Measurements from ENCODE around the gene RAP2A.

Gene RAP2A

DNA sequence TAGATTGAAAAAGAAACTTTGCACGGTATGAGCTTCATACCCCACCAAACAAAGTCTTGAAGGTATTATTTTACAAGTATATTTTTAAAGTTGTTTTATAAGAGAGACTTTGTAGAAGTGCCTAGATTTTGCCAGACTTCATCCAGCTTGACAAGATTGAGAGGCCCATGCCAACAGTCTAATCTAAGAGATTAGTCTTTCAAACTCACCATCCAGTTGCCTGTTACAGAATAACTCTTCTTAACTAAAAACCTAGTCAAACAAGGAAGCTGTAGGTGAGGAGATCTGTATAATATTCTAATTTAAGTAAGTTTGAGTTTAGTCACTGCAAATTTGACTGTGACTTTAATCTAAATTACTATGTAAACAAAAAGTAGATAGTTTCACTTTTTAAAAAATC, 41.9 kb upstream of the RAP2A start:
- H3F3A ChIP-seq (ENCODE audit: insufficient read depth) = no peaks in the 10 kb centered on the region
- H4K20me1 ChIP-seq (ENCODE audit: low read depth, low read length) = no peaks in the 10 kb centered on the region
- peaks cover 3% of the 10 kb centered on the region; the same call in 1 of the 2 replicates for H3K36me3 ChIP-seq (ENCODE audit: low read length)
- no peak overlapping the region for H3K4me2 ChIP-seq (ENCODE audit: low read depth, low read length, poor library complexity, severe bottlenecking)
- no peaks in the 10 kb centered on the region for H3K27me3 ChIP-seq (ENCODE audit: low read length)
- TF ChIP-seq EZH2phosphoT487 (conservative IDR thresholded peaks at IDR 0.05; ENCODE audit: low read length) = no peak
- TF ChIP-seq CTCF (IDR thresholded peaks at IDR 0.05; ENCODE audit: insufficient read depth, low read length, poor library complexity, severe bottlenecking) = no peak
- no peak overlapping the region for H3K4me3 ChIP-seq (ENCODE audit: insufficient read depth, low read length, poor library complexity, severe bottlenecking)
- no peaks in the 10 kb centered on the region for H3K9me3 ChIP-seq (ENCODE audit: insufficient read depth, low read length)
- no peaks in the 10 kb centered on the region for H3K79me2 ChIP-seq (ENCODE audit: insufficient read depth, low read length)
- no peak overlapping the region for H3K27ac ChIP-seq (ENCODE audit: low read depth, low read length)
- no peak overlapping the region for H2AFZ ChIP-seq (ENCODE audit: low read depth, low read length, severe bottlenecking)
- no peaks in the 10 kb centered on the region for H3K9me2 ChIP-seq (replicated peaks; ENCODE audit: insufficient read depth, low read length)
- H3K9ac ChIP-seq (ENCODE audit: low read length) = no peak overlapping the region

DNA sequence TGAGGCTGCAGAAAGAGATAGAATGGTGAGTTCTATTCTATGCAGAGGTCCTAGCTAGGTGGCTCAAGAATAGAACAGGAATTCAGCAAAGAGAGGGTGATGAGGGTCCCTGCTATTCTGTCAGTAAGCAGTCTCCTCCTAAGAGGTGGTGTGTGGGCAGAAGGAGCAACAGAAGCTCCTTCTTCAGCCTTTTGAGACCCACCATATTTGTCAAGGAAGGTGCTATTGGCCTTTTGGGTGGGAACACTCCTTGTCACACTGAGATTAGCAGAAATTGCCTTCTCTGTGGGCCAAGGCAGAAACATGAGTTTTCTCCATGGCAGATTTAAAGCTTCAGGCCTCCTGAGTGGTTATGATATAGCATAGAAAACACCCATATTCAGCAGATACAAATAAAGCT, 39.4 kb upstream of the RAP2A start:
- no peaks in the 10 kb centered on the region for H4K20me1 ChIP-seq (ENCODE audit: low read depth, low read length)
- no peaks in the 10 kb centered on the region for H3K27me3 ChIP-seq (ENCODE audit: low read length)
- no peaks in the 10 kb centered on the region for H3F3A ChIP-seq (ENCODE audit: insufficient read depth)
- H3K9me2 ChIP-seq (replicated peaks; ENCODE audit: insufficient read depth, low read length) = no peaks in the 10 kb centered on the region
- peaks cover 3% of the 10 kb centered on the region; the same call in 1 of the 2 replicates for H3K36me3 ChIP-seq (ENCODE audit: low read length)
- H3K4me3 ChIP-seq (ENCODE audit: insufficient read depth, low read length, poor library complexity, severe bottlenecking) = no peak overlapping the region
- no peak overlapping the region for H3K27ac ChIP-seq (ENCODE audit: low read depth, low read length)
- H3K4me2 ChIP-seq (ENCODE audit: low read depth, low read length, poor library complexity, severe bottlenecking) = no peak overlapping the region
- no peak overlapping the region for H2AFZ ChIP-seq (ENCODE audit: low read depth, low read length, severe bottlenecking)
- no peaks in the 10 kb centered on the region for H3K79me2 ChIP-seq (ENCODE audit: insufficient read depth, low read length)
- no peak for TF ChIP-seq CTCF (IDR thresholded peaks at IDR 0.05; ENCODE audit: insufficient read depth, low read length, poor library complexity, severe bottlenecking)
- no peak for TF ChIP-seq EZH2phosphoT487 (conservative IDR thresholded peaks at IDR 0.05; ENCODE audit: low read length)
- no peaks in the 10 kb centered on the region for H3K9me3 ChIP-seq (ENCODE audit: insufficient read depth, low read length)
- no peak overlapping the region for H3K9ac ChIP-seq (ENCODE audit: low read length)

DNA sequence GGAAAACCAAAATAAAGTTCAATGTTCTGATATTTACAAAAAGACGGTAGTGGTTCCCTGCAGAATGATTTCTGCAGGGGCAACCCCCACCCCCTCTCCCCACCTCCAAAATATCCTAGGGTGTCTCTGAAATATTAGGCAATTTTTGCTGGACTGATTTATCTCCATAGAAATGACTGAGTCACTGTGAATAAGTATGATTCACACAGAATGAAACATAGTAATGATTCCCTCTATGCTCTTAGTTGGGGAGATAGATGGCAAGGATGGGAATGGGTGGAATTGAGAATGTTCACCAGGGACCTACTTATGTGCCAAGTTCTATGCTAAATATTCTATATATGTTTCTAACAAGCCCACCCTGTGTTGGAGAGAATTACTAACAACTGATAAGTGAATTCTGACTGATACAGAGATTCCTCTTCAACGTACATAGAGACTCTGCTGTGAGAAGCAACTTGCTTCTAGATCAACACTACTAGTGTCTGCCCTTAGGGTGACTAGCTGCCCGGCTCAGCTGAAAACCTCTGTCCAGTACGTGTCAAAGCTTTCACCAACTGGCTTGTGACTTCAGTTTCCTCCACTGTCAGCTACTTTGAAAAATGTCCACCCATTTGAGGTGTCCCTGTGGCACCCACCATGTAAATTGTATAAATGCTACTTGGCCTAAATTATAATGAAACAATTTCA, 38.4 kb upstream of the RAP2A start:
- H3K4me2 ChIP-seq (ENCODE audit: low read depth, low read length, poor library complexity, severe bottlenecking) = no peak overlapping the region
- no peaks in the 10 kb centered on the region for H4K20me1 ChIP-seq (ENCODE audit: low read depth, low read length)
- H3K27me3 ChIP-seq (ENCODE audit: low read length) = no peaks in the 10 kb centered on the region
- no peaks in the 10 kb centered on the region for H3K9me3 ChIP-seq (ENCODE audit: insufficient read depth, low read length)
- H3K27ac ChIP-seq (ENCODE audit: low read depth, low read length) = no peak overlapping the region
- H2AFZ ChIP-seq (ENCODE audit: low read depth, low read length, severe bottlenecking) = no peak overlapping the region
- TF ChIP-seq EZH2phosphoT487 (conservative IDR thresholded peaks at IDR 0.05; ENCODE audit: low read length) (no peak), CTCF (IDR thresholded peaks at IDR 0.05; ENCODE audit: insufficient read depth, low read length, poor library complexity, severe bottlenecking) (no peak)
- H3K9ac ChIP-seq (ENCODE audit: low read length) = no peak overlapping the region
- no peak overlapping the region for H3K4me3 ChIP-seq (ENCODE audit: insufficient read depth, low read length, poor library complexity, severe bottlenecking)
- peaks cover 3% of the 10 kb centered on the region; the same call in 1 of the 2 replicates for H3K36me3 ChIP-seq (ENCODE audit: low read length)
- H3K9me2 ChIP-seq (replicated peaks; ENCODE audit: insufficient read depth, low read length) = no peaks in the 10 kb centered on the region
- no peaks in the 10 kb centered on the region for H3K79me2 ChIP-seq (ENCODE audit: insufficient read depth, low read length)
- H3F3A ChIP-seq (ENCODE audit: insufficient read depth) = no peaks in the 10 kb centered on the region

Measured in SU-DHL-6 (cell line).